ENCODE measurements around the gene SCNN1A.

Gene SCNN1A

GRCh38 chr12:6363010-6363329 lies 12.4 kb downstream of the SCNN1A start:
- Histone ChIP-seq H3K9ac (ENCODE audit: low read length) (no peak overlapping the region), H3K27ac (ENCODE audit: low read depth, low read length) (no peak overlapping the region), H4K5ac (ENCODE audit: low read length) (no peak overlapping the region), H3K27me3 (ENCODE audit: insufficient read depth, low read length, poor library complexity) (no peaks in the 10 kb centered on the region), H3K56ac (ENCODE audit: low read length) (no peak overlapping the region), H2BK120ac (ENCODE audit: low read depth, low read length) (no peak overlapping the region), H3K4me1 (ENCODE audit: control insufficient read depth, low read depth, low read length) (no peaks in the 10 kb centered on the region), H2AK5ac (ENCODE audit: low read length) (no peak overlapping the region), H4K8ac (ENCODE audit: low read depth, low read length) (no peak overlapping the region), H3K4me3 (ENCODE audit: low read length) (no peak overlapping the region), H3K18ac (ENCODE audit: low read length) (no peak overlapping the region), H3K36me3 (ENCODE audit: control insufficient read depth, insufficient read depth, low read length) (peaks cover 2% of the 10 kb centered on the region), H2BK15ac (replicated peaks; ENCODE audit: low read depth) (no peak overlapping the region), H3K23ac (ENCODE audit: low read length) (no peak overlapping the region), H3K4me2 (ENCODE audit: low read length) (no peak overlapping the region), H3K79me1 (ENCODE audit: low read length) (peaks cover 3% of the 10 kb centered on the region), H3K79me2 (ENCODE audit: control insufficient read depth, insufficient read depth, low read length) (peaks cover 5% of the 10 kb centered on the region), H3K4ac (ENCODE audit: low read depth, low read length) (no peak overlapping the region), H2BK5ac (ENCODE audit: low read length) (no peak overlapping the region)
- WGBS (ENCODE audit: extremely low coverage, insufficient coverage, low lambda C conversion rate): no CpG with 5 or more reads among the region's 4 CpGs
- no peak for DNase-seq

- peaks cover 2% of the 10 kb centered on the region for H3K36me3 ChIP-seq (ENCODE audit: control insufficient read depth, insufficient read depth, low read length)
- no peak overlapping the region for H4K5ac ChIP-seq (ENCODE audit: low read length)
- no peak overlapping the region for H2AK5ac ChIP-seq (ENCODE audit: low read length)
- no peak overlapping the region for H3K27ac ChIP-seq (ENCODE audit: low read depth, low read length)
- H3K9ac ChIP-seq (ENCODE audit: low read length): no peak overlapping the region
- H3K79me2 ChIP-seq (ENCODE audit: control insufficient read depth, insufficient read depth, low read length): peaks cover under 1% of the 10 kb centered on the region
- H3K56ac ChIP-seq (ENCODE audit: low read length): peak overlapping the region; percentile 62
- no peak overlapping the region for H4K8ac ChIP-seq (ENCODE audit: low read depth, low read length)
- no peak overlapping the region for H2BK5ac ChIP-seq (ENCODE audit: low read length)
- H3K4me3 ChIP-seq (ENCODE audit: low read length): no peak overlapping the region
- no peak overlapping the region for H2BK15ac ChIP-seq (replicated peaks; ENCODE audit: low read depth)
- no peak overlapping the region for H3K4ac ChIP-seq (ENCODE audit: low read depth, low read length)
- H3K27me3 ChIP-seq (ENCODE audit: insufficient read depth, low read length, poor library complexity): no peaks in the 10 kb centered on the region
- no peak overlapping the region for H3K23ac ChIP-seq (ENCODE audit: low read length)
- no peak overlapping the region for H2BK120ac ChIP-seq (ENCODE audit: low read depth, low read length)
- no peaks in the 10 kb centered on the region for H3K4me1 ChIP-seq (ENCODE audit: control insufficient read depth, low read depth, low read length)
- no peak for DNase-seq
- H3K4me2 ChIP-seq (ENCODE audit: low read length): no peak overlapping the region
- WGBS (ENCODE audit: extremely low coverage, insufficient coverage, low lambda C conversion rate): no CpG with 5 or more reads among the region's 3 CpGs
- H3K79me1 ChIP-seq (ENCODE audit: low read length): peaks cover 3% of the 10 kb centered on the region
- no peak overlapping the region for H3K18ac ChIP-seq (ENCODE audit: low read length)
Observed at GRCh38 chr12:6362403-6362802, 13.0 kb downstream of the SCNN1A start.

GRCh38 chr12:6361834-6362233 lies 13.5 kb downstream of the SCNN1A start:
- H3K36me3 ChIP-seq (ENCODE audit: control insufficient read depth, insufficient read depth, low read length): peaks cover 2% of the 10 kb centered on the region
- WGBS (ENCODE audit: extremely low coverage, insufficient coverage, low lambda C conversion rate): no CpG with 5 or more reads among the region's 14 CpGs

GRCh38 chr12:6360578-6361490 lies 14.5 kb downstream of the SCNN1A start:
- Histone ChIP-seq H3K4me1 (ENCODE audit: control insufficient read depth, low read depth, low read length) (no peaks in the 10 kb centered on the region), H3K79me1 (ENCODE audit: low read length) (peaks cover 3% of the 10 kb centered on the region), H2BK15ac (replicated peaks; ENCODE audit: low read depth) (no peak overlapping the region), H3K18ac (ENCODE audit: low read length) (no peak overlapping the region), H3K27ac (ENCODE audit: low read depth, low read length) (no peak overlapping the region), H3K36me3 (ENCODE audit: control insufficient read depth, insufficient read depth, low read length) (peaks cover 2% of the 10 kb centered on the region), H4K5ac (ENCODE audit: low read length) (no peak overlapping the region), H3K9ac (ENCODE audit: low read length) (no peak overlapping the region), H3K4ac (ENCODE audit: low read depth, low read length) (no peak overlapping the region), H2AK5ac (ENCODE audit: low read length) (no peak overlapping the region), H3K27me3 (ENCODE audit: insufficient read depth, low read length, poor library complexity) (no peaks in the 10 kb centered on the region), H3K23ac (ENCODE audit: low read length) (no peak overlapping the region), H2BK5ac (ENCODE audit: low read length) (no peak overlapping the region), H3K56ac (ENCODE audit: low read length) (no peak overlapping the region), H3K79me2 (ENCODE audit: control insufficient read depth, insufficient read depth, low read length) (no peaks in the 10 kb centered on the region), H3K4me2 (ENCODE audit: low read length) (no peak overlapping the region), H4K8ac (ENCODE audit: low read depth, low read length) (no peak overlapping the region), H3K4me3 (ENCODE audit: low read length) (no peak overlapping the region), H2BK120ac (ENCODE audit: low read depth, low read length) (no peak overlapping the region)
- no CpG with 5 or more reads among the region's 11 CpGs for WGBS (ENCODE audit: extremely low coverage, insufficient coverage, low lambda C conversion rate)
- DNase-seq: no peak

More at GRCh38 chr12:6361834-6362233, 13.5 kb downstream of the SCNN1A start:
- Histone ChIP-seq H3K18ac (ENCODE audit: low read length) (no peak overlapping the region), H2BK5ac (ENCODE audit: low read length) (no peak overlapping the region), H2BK15ac (replicated peaks; ENCODE audit: low read depth) (no peak overlapping the region), H3K23ac (ENCODE audit: low read length) (no peak overlapping the region), H2BK120ac (ENCODE audit: low read depth, low read length) (no peak overlapping the region), H4K8ac (ENCODE audit: low read depth, low read length) (no peak overlapping the region), H3K9ac (ENCODE audit: low read length) (no peak overlapping the region), H4K5ac (ENCODE audit: low read length) (no peak overlapping the region), H3K79me1 (ENCODE audit: low read length) (peaks cover 3% of the 10 kb centered on the region), H3K79me2 (ENCODE audit: control insufficient read depth, insufficient read depth, low read length) (no peaks in the 10 kb centered on the region), H3K56ac (ENCODE audit: low read length) (peak overlapping the region; percentile 62), H3K27me3 (ENCODE audit: insufficient read depth, low read length, poor library complexity) (no peaks in the 10 kb centered on the region), H3K4me2 (ENCODE audit: low read length) (no peak overlapping the region), H2AK5ac (ENCODE audit: low read length) (no peak overlapping the region), H3K4me3 (ENCODE audit: low read length) (no peak overlapping the region), H3K4ac (ENCODE audit: low read depth, low read length) (no peak overlapping the region), H3K4me1 (ENCODE audit: control insufficient read depth, low read depth, low read length) (no peaks in the 10 kb centered on the region), H3K27ac (ENCODE audit: low read depth, low read length) (no peak overlapping the region)
- DNase-seq: no peak

- H3K79me1 ChIP-seq (ENCODE audit: low read length): peaks cover 3% of the 10 kb centered on the region
- no peak overlapping the region for H3K4me3 ChIP-seq (ENCODE audit: low read length)
- H3K4ac ChIP-seq (ENCODE audit: low read depth, low read length): no peak overlapping the region
- H3K36me3 ChIP-seq (ENCODE audit: control insufficient read depth, insufficient read depth, low read length): peaks cover 2% of the 10 kb centered on the region
- H3K27me3 ChIP-seq (ENCODE audit: insufficient read depth, low read length, poor library complexity): no peaks in the 10 kb centered on the region
- H3K9ac ChIP-seq (ENCODE audit: low read length): no peak overlapping the region
- no peak overlapping the region for H3K4me2 ChIP-seq (ENCODE audit: low read length)
- H3K56ac ChIP-seq (ENCODE audit: low read length): no peak overlapping the region
- no CpG with 5 or more reads among the region's 7 CpGs for WGBS (ENCODE audit: extremely low coverage, insufficient coverage, low lambda C conversion rate)
- no peak overlapping the region for H2BK15ac ChIP-seq (replicated peaks; ENCODE audit: low read depth)
- H4K5ac ChIP-seq (ENCODE audit: low read length): no peak overlapping the region
- no peak for DNase-seq
- no peak overlapping the region for H3K27ac ChIP-seq (ENCODE audit: low read depth, low read length)
- no peaks in the 10 kb centered on the region for H3K4me1 ChIP-seq (ENCODE audit: control insufficient read depth, low read depth, low read length)
- H3K79me2 ChIP-seq (ENCODE audit: control insufficient read depth, insufficient read depth, low read length): no peaks in the 10 kb centered on the region
- no peak overlapping the region for H2BK120ac ChIP-seq (ENCODE audit: low read depth, low read length)
- H2BK5ac ChIP-seq (ENCODE audit: low read length): no peak overlapping the region
- no peak overlapping the region for H3K23ac ChIP-seq (ENCODE audit: low read length)
- no peak overlapping the region for H3K18ac ChIP-seq (ENCODE audit: low read length)
- no peak overlapping the region for H2AK5ac ChIP-seq (ENCODE audit: low read length)
- no peak overlapping the region for H4K8ac ChIP-seq (ENCODE audit: low read depth, low read length)
Observed at GRCh38 chr12:6360080-6360571, 15.2 kb downstream of the SCNN1A start.
